GM12878 (cell line): Measurements from ENCODE around the gene FOXRED2. TPM values are rescaled to one million over a fixed set of nuclear protein-coding genes. Genes with fewer than 3 reads are reported as not detected.
A peak's percentile ranks its signal among the peaks of the same experiment; 100 is the strongest.

ENCODE experiments used
- CBX3 ChIP-seq: fragments of 200-600 bp; sonication (generic); IDR thresholded peaks from 2 replicates; pipeline ENCODE4 v1.6.1; 2016; ENCODE audit warnings: low read depth, borderline replicate concordance
- ESRRA ChIP-seq: IDR thresholded peaks from 2 replicates; pipeline ENCODE4 v1.6.1; 2012; ENCODE audit warnings: mild to moderate bottlenecking, low read length, improper control_type of control experiment
- GATAD2B ChIP-seq: fragments of 450-650 bp; conservative IDR thresholded peaks from 2 replicates; pipeline ENCODE4 v1.6.1; 2017; ENCODE audit warnings: low read depth, mild to moderate bottlenecking, moderate library complexity
- JUND ChIP-seq: IDR thresholded peaks from 2 replicates; pipeline ENCODE4 v1.6.1; 2012; ENCODE audit warnings: low read depth, mild to moderate bottlenecking, low read length, improper control_type of control experiment, moderate library complexity
- KDM1A ChIP-seq: fragments of 200-600 bp; sonication (generic); IDR thresholded peaks from 2 replicates; pipeline ENCODE4 v1.6.1; 2016; ENCODE audit warnings: borderline replicate concordance
- MXI1 ChIP-seq: fragments of 150-350 bp; IDR thresholded peaks from 2 replicates; pipeline ENCODE4 v1.6.1; 2011; ENCODE audit warnings: low read depth, mild to moderate bottlenecking, inconsistent platforms, low read length, improper control_type of control experiment
- MYB ChIP-seq: fragments of 150-350 bp; IDR thresholded peaks from 2 replicates; pipeline ENCODE4 v1.6.1; 2014; ENCODE audit warnings: mild to moderate bottlenecking, low read depth, low read length, borderline replicate concordance
- NR2C1 ChIP-seq: fragments of 450-650 bp; IDR thresholded peaks from 2 replicates; pipeline ENCODE4 v1.6.1; 2017; ENCODE audit warnings: antibody characterized with exemption, mild to moderate bottlenecking, moderate library complexity
- POU2F2 ChIP-seq: IDR thresholded peaks from 3 replicates; pipeline ENCODE4 v1.6.1; 2011; ENCODE audit warnings: low read depth, mild to moderate bottlenecking, low read length, borderline replicate concordance
- SMAD1 ChIP-seq: fragments of 450-650 bp; IDR thresholded peaks from 2 replicates; pipeline ENCODE4 v1.6.1; 2018; ENCODE audit warnings: mild to moderate bottlenecking, low read depth; ENCODE audit not compliant: partially characterized antibody
- SREBF2 ChIP-seq: IDR thresholded peaks from 2 replicates; pipeline ENCODE4 v1.6.1; 2012; ENCODE audit warnings: mild to moderate bottlenecking, low read length
- STAT1 ChIP-seq: fragments of 450-650 bp; conservative IDR thresholded peaks from 2 replicates; pipeline ENCODE4 v1.6.1; 2014; ENCODE audit warnings: antibody characterized with exemption, mild to moderate bottlenecking
- SUZ12 ChIP-seq: fragments of 200-600 bp; sonication (generic); IDR thresholded peaks from one replicate; pipeline ENCODE4 v1.6.1; 2018; ENCODE audit warnings: antibody characterized with exemption, mild to moderate bottlenecking; ENCODE audit not compliant: unreplicated experiment
- ZNF384 ChIP-seq: IDR thresholded peaks from 2 replicates; pipeline ENCODE4 v1.6.1; 2012; ENCODE audit warnings: low read depth, mild to moderate bottlenecking, low read length, improper control_type of control experiment, borderline replicate concordance
- polyA plus RNA-seq, 11 experiments: library from polyadenylated mRNA; depleted of rRNA in 4 of 11; unstranded in 6 of 11; stranded (reverse) in 5 of 11; fragments of >200 nt; fragmentation: Nextera tagmentation in 4 of 11; fragmentation: Illumina TruSeq in 1 of 11; extraction: Ambion mirVana in 4 of 11; extraction: Trizol in 1 of 11; gene quantifications; 1 replicate in 1 of 11; 2 replicates in 10 of 11; pipeline versions ENCODE4 v1.2.1 to v1.2.3, GENCODE V29; 2011 to 2016; ENCODE audit warnings: inconsistent platforms in 2 of 11, missing spikeins in 2 of 11, low read depth in 1 of 11
- total RNA-seq, 4 experiments: library from RNA; depleted of rRNA in 3 of 4; stranded (reverse); fragments of >200 nt in 3 of 4; fragmentation: Illumina TruSeq in 1 of 4; extraction: Trizol in 1 of 4; gene quantifications; 2 replicates each; pipeline versions ENCODE4 v1.2.1 to v1.2.3, GENCODE V29; 2013 to 2021
- TF ChIP-seq, protein P1 (sequence below): IDR thresholded peaks from 2 replicates; pipeline ENCODE4 v1.6.1; 2011; ENCODE audit warnings: mild to moderate bottlenecking, low read depth, low read length, moderate library complexity; ENCODE audit not compliant: insufficient replicate concordance
- TF ChIP-seq, protein P2 (sequence below): fragments of 450-650 bp; formaldehyde crosslinking; IDR thresholded peaks from 2 replicates; pipeline ENCODE4 v1.4.0; 2020; ENCODE audit warnings: mild to moderate bottlenecking, moderate library complexity
- TF ChIP-seq, protein P3 (sequence below): fragments of 450-650 bp; IDR thresholded peaks from 2 replicates; pipeline ENCODE4 v1.6.1; 2014; ENCODE audit warnings: mild to moderate bottlenecking
- TF ChIP-seq, protein P4 (sequence below): IDR thresholded peaks from 2 replicates; pipeline ENCODE4 v1.6.1; 2012; ENCODE audit warnings: improper control_type of control experiment, low read depth, low read length; ENCODE audit not compliant: insufficient replicate concordance

Gene FOXRED2
- total and polyA plus RNA-seq, 10 of the 15 experiments (the other 5 are each of a cell fraction or from before 2014, with no cell fraction given): 1.8 to 28.8 (median 7.6) TPM

DNA sequence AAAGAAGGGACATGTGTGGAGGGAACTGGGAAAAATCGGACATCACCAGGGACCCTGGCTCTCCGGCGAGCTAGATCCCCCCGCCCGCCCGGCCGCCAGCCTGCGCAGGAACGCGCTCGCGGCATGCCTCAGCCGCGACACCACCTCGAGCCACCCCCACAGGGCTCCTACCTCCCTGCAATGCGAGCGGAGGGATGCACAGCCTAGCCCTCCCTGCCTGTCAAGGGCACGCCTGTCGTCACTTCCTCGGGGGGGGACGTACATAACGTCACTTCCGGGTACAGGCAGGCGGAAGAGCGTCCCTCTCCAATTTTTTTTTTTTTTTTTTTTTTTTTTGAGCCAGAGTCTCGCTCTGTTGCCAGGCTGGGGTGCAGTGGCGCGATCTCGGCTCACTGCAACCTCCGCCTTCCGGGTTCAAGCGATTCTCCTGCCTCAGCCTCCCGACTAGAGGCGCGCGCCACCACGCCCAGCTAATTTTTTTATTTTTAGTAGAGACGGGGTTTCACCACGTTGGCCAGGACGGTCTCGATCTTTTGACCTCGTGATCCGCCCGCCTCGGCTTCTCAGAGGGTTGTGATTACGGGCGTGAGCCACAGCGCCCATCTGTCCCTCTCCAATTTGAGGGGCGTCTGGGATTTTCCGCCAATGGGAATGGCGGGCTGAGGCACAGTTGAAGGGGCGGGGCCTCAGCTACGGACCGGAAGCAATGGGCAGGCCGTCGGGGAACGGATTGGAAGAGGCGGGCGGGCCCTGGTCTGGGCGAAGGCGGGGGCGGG is 25.3 kb downstream of the FOXRED2 start, which contains the start of gene TXN2 (continued):
- TF ChIP-seq, protein P1, sequence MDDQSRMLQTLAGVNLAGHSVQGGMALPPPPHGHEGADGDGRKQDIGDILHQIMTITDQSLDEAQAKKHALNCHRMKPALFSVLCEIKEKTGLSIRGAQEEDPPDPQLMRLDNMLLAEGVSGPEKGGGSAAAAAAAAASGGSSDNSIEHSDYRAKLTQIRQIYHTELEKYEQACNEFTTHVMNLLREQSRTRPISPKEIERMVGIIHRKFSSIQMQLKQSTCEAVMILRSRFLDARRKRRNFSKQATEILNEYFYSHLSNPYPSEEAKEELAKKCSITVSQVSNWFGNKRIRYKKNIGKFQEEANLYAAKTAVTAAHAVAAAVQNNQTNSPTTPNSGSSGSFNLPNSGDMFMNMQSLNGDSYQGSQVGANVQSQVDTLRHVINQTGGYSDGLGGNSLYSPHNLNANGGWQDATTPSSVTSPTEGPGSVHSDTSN: peak; percentile 86
- TF ChIP-seq CBX3 (no peak), SREBF2 (no peak), JUND (no peak), MXI1 (no peak; the same call in none of the 2 replicates), GATAD2B (no peak; the same call in 1 of the 2 replicates), SUZ12 (no peak), POU2F2 (peak; percentile 84), NR2C1 (peak; percentile 15; the same call in 1 of the 2 replicates), KDM1A (no peak), SMAD1 (peak; percentile 83), STAT1 (no peak), MYB (no peak), ZNF384 (peak; percentile 85), ESRRA (0 out of 2 replicates have a peak, but pooled peaks have one; percentile 68)
- TF ChIP-seq, protein P2, sequence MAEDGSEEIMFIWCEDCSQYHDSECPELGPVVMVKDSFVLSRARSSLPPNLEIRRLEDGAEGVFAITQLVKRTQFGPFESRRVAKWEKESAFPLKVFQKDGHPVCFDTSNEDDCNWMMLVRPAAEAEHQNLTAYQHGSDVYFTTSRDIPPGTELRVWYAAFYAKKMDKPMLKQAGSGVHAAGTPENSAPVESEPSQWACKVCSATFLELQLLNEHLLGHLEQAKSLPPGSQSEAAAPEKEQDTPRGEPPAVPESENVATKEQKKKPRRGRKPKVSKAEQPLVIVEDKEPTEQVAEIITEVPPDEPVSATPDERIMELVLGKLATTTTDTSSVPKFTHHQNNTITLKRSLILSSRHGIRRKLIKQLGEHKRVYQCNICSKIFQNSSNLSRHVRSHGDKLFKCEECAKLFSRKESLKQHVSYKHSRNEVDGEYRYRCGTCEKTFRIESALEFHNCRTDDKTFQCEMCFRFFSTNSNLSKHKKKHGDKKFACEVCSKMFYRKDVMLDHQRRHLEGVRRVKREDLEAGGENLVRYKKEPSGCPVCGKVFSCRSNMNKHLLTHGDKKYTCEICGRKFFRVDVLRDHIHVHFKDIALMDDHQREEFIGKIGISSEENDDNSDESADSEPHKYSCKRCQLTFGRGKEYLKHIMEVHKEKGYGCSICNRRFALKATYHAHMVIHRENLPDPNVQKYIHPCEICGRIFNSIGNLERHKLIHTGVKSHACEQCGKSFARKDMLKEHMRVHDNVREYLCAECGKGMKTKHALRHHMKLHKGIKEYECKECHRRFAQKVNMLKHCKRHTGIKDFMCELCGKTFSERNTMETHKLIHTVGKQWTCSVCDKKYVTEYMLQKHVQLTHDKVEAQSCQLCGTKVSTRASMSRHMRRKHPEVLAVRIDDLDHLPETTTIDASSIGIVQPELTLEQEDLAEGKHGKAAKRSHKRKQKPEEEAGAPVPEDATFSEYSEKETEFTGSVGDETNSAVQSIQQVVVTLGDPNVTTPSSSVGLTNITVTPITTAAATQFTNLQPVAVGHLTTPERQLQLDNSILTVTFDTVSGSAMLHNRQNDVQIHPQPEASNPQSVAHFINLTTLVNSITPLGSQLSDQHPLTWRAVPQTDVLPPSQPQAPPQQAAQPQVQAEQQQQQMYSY (CRISPR knock-in tag): no peak
- TF ChIP-seq, protein P3, sequence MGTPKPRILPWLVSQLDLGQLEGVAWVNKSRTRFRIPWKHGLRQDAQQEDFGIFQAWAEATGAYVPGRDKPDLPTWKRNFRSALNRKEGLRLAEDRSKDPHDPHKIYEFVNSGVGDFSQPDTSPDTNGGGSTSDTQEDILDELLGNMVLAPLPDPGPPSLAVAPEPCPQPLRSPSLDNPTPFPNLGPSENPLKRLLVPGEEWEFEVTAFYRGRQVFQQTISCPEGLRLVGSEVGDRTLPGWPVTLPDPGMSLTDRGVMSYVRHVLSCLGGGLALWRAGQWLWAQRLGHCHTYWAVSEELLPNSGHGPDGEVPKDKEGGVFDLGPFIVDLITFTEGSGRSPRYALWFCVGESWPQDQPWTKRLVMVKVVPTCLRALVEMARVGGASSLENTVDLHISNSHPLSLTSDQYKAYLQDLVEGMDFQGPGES: no peak; the same call in 1 of the 2 replicates
- TF ChIP-seq, protein P4, sequence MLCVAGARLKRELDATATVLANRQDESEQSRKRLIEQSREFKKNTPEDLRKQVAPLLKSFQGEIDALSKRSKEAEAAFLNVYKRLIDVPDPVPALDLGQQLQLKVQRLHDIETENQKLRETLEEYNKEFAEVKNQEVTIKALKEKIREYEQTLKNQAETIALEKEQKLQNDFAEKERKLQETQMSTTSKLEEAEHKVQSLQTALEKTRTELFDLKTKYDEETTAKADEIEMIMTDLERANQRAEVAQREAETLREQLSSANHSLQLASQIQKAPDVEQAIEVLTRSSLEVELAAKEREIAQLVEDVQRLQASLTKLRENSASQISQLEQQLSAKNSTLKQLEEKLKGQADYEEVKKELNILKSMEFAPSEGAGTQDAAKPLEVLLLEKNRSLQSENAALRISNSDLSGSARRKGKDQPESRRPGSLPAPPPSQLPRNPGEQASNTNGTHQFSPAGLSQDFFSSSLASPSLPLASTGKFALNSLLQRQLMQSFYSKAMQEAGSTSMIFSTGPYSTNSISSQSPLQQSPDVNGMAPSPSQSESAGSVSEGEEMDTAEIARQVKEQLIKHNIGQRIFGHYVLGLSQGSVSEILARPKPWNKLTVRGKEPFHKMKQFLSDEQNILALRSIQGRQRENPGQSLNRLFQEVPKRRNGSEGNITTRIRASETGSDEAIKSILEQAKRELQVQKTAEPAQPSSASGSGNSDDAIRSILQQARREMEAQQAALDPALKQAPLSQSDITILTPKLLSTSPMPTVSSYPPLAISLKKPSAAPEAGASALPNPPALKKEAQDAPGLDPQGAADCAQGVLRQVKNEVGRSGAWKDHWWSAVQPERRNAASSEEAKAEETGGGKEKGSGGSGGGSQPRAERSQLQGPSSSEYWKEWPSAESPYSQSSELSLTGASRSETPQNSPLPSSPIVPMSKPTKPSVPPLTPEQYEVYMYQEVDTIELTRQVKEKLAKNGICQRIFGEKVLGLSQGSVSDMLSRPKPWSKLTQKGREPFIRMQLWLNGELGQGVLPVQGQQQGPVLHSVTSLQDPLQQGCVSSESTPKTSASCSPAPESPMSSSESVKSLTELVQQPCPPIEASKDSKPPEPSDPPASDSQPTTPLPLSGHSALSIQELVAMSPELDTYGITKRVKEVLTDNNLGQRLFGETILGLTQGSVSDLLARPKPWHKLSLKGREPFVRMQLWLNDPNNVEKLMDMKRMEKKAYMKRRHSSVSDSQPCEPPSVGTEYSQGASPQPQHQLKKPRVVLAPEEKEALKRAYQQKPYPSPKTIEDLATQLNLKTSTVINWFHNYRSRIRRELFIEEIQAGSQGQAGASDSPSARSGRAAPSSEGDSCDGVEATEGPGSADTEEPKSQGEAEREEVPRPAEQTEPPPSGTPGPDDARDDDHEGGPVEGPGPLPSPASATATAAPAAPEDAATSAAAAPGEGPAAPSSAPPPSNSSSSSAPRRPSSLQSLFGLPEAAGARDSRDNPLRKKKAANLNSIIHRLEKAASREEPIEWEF: no peak
